Measurements from ENCODE around the gene FNDC5.

- TF ChIP-seq CTCF (IDR thresholded peaks at IDR 0.05) (peak; percentile 50), POLR2AphosphoS5 (IDR thresholded peaks at IDR 0.05; ENCODE audit: low read depth, low read length) (no peak)
Observed at GRCh38 chr1:32886828-32887414, 16.2 kb upstream of the FNDC5 start.

All from Panc1 (cell line).